DND-41 (cell line): Measurements from ENCODE around the gene NEUROD4.

ENCODE experiments used
- EZH2 ChIP-seq: IDR thresholded peaks from 3 replicates; pipeline ENCODE4 v1.6.1; 2012; ENCODE audit warnings: borderline replicate concordance, low read depth, mild to moderate bottlenecking, moderate library complexity, low read length, inconsistent platforms; ENCODE audit not compliant: severe bottlenecking
- TF ChIP-seq, protein P1 (sequence below): IDR thresholded peaks from 2 replicates; pipeline ENCODE4 v1.5.1; 2012; ENCODE audit warnings: borderline replicate concordance, low read length, moderate library complexity, mild to moderate bottlenecking; ENCODE audit not compliant: poor library complexity, severe bottlenecking; ENCODE audit errors: extremely low read depth

DNA sequence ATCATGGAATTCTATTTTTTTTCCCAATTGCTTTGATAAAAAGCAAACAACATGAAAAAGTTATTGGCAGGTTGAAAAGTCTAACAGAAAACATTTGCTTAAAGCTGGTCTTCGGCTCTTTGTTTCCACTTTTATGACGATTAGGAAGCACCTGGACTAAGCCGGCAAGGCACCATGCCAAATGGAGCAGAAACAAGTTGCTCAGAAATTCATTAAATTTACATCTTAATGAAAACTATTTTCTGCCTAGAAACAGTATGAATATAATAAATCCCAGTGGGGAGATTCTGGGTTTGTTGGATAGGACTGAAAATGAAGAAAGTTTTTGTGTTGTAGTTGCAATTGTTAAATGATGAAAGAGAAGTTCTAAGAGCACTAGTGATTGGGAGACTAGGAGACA lies 55.0 kb downstream of the NEUROD4 start:
- TF ChIP-seq, protein P1, sequence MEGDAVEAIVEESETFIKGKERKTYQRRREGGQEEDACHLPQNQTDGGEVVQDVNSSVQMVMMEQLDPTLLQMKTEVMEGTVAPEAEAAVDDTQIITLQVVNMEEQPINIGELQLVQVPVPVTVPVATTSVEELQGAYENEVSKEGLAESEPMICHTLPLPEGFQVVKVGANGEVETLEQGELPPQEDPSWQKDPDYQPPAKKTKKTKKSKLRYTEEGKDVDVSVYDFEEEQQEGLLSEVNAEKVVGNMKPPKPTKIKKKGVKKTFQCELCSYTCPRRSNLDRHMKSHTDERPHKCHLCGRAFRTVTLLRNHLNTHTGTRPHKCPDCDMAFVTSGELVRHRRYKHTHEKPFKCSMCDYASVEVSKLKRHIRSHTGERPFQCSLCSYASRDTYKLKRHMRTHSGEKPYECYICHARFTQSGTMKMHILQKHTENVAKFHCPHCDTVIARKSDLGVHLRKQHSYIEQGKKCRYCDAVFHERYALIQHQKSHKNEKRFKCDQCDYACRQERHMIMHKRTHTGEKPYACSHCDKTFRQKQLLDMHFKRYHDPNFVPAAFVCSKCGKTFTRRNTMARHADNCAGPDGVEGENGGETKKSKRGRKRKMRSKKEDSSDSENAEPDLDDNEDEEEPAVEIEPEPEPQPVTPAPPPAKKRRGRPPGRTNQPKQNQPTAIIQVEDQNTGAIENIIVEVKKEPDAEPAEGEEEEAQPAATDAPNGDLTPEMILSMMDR = no peak
- no peak for TF ChIP-seq EZH2
